HG03342 (cell line): ENCODE data around the gene AHR.

Experiments used
- ATAC-seq: cut with Tn5 transposase; IDR thresholded peaks from one replicate; pipeline ENCODE4 v1.9.1; 2021; ENCODE audit warnings: mild to moderate bottlenecking, moderate library complexity; ENCODE audit not compliant: unreplicated experiment

The AHR gene

GRCh38 chr7:17298102-17298839 lies at the start of gene AHR:
AHR (plus strand) TSS chr7:17298652; CDS start chr7:17299265, 613 bp downstream.
- peak; percentile 61 for ATAC-seq

- no peak for ATAC-seq
Observed at GRCh38 chr7:17253885-17254284, 44.6 kb upstream of the AHR start.

- no peak for ATAC-seq
Observed at GRCh38 chr7:17255926-17256325, 42.5 kb upstream of the AHR start.

- ATAC-seq: no peak
Observed at GRCh38 chr7:17256375-17256774, 42.1 kb upstream of the AHR start.

- no peak for ATAC-seq
Observed at GRCh38 chr7:17266565-17266964, 31.9 kb upstream of the AHR start.

GRCh38 chr7:17269341-17270221 lies 28.9 kb upstream of the AHR start:
- ATAC-seq: no peak

GRCh38 chr7:17274551-17275245 lies 23.8 kb upstream of the AHR start:
- no peak for ATAC-seq

- no peak for ATAC-seq
Observed at GRCh38 chr7:17275749-17276671, 22.4 kb upstream of the AHR start.

- ATAC-seq: no peak
Observed at GRCh38 chr7:17279061-17279460, 19.4 kb upstream of the AHR start.

GRCh38 chr7:17289074-17289645 lies 9.3 kb upstream of the AHR start:
- no peak for ATAC-seq

- ATAC-seq: no peak
Observed at GRCh38 chr7:17292843-17293242, 5.6 kb upstream of the AHR start.

- no peak for ATAC-seq
Observed at GRCh38 chr7:17293481-17293880, 5.0 kb upstream of the AHR start.

GRCh38 chr7:17297243-17297642 lies 1.2 kb upstream of the AHR start:
- ATAC-seq: no peak

GRCh38 chr7:17298840-17299482 lies 509 bp downstream of the AHR start:
- peak; percentile 31 for ATAC-seq

GRCh38 chr7:17299483-17299991 lies 1.1 kb downstream of the AHR start:
- peak; percentile 7 for ATAC-seq

- no peak for ATAC-seq
Observed at GRCh38 chr7:17300012-17300411, 1.6 kb downstream of the AHR start.

- no peak for ATAC-seq
Observed at GRCh38 chr7:17300437-17300836, 2.0 kb downstream of the AHR start.

GRCh38 chr7:17301471-17302456 lies 3.3 kb downstream of the AHR start:
- ATAC-seq: no peak
